ENCODE measurements around the gene KDM4B. TPM values are rescaled to one million over a fixed set of nuclear protein-coding genes. Genes with fewer than 3 reads are reported as not detected.

The KDM4B gene
- total and polyA plus RNA-seq, 12 donors: 12.4 to 35.8 (median 30.3) TPM

- ATAC-seq (peak in 3 of 8 donors; percentile 0 to 23 (median 13)), DNase-seq (no peak)
- Histone ChIP-seq H3K4me1 (peaks cover 20 to 71% (median 61%) of the 10 kb centered on the region in 9 donors), H3K9me3 (no peaks in the 10 kb centered on the region), H3K4me3 (no peak overlapping the region), H3K36me3 (peaks cover 0 to 50% (median 14%) of the 10 kb centered on the region in 9 donors), H3K27ac (peak overlapping the region in 7 of 10 donors; percentile 11 to 71 (median 52)), H3K27me3 (no peaks in the 10 kb centered on the region)
- no peak for TF ChIP-seq CTCF (IDR thresholded peaks at IDR 0.05)
- 62 to 74% methylated on average over 36 of the region's 36 CpGs for WGBS, 2 donors
- intact Hi-C loops (cut with DNase I): loop anchor here in 2 of 10 donors (10.0 kb wide), 2 partner anchors 61 to 231 kb away; no protein-coding TSS in a partner anchor
These were observed 67.1 kb downstream of the KDM4B start for GRCh38 chr19:5035793-5036697.

- H3K27ac ChIP-seq: peak overlapping the region in 9 of 10 donors; percentile 11 to 71 (median 45)
- peak overlapping the region in 4 of 10 donors; percentile 10 to 22 (median 16) for H3K4me3 ChIP-seq
- H3K27me3 ChIP-seq: no peaks in the 10 kb centered on the region
- DNase-seq: peak; percentile 56 to 57
- intact Hi-C loops (cut with DNase I): loop anchor here in 2 of 10 donors (10.0 kb wide), 2 partner anchors 62 to 232 kb away; no protein-coding TSS in a partner anchor
- 20 to 24% methylated on average over 36 of the region's 36 CpGs for WGBS, 2 donors
- H3K9me3 ChIP-seq: no peaks in the 10 kb centered on the region
- TF ChIP-seq CTCF (IDR thresholded peaks at IDR 0.05): no peak
- peaks cover 0 to 59% (median 20%) of the 10 kb centered on the region in 9 donors for H3K36me3 ChIP-seq
- peaks cover 20 to 62% (median 52%) of the 10 kb centered on the region in 9 donors for H3K4me1 ChIP-seq
- ATAC-seq: peak in 7 of 8 donors; percentile 8 to 29 (median 15)
These were observed 68.0 kb downstream of the KDM4B start for GRCh38 chr19:5036698-5037563.

- no peak for TF ChIP-seq CTCF (IDR thresholded peaks at IDR 0.05)
These were observed 69.0 kb downstream of the KDM4B start for GRCh38 chr19:5037936-5038335.

More at GRCh38 chr19:5037936-5038335, 69.0 kb downstream of the KDM4B start:
- no peak for DNase-seq
- Histone ChIP-seq H3K9me3 (no peaks in the 10 kb centered on the region), H3K4me1 (peaks cover 20 to 52% (median 45%) of the 10 kb centered on the region in 9 donors), H3K4me3 (no peak overlapping the region), H3K27me3 (no peaks in the 10 kb centered on the region), H3K27ac (no peak overlapping the region), H3K36me3 (peaks cover 0 to 64% (median 24%) of the 10 kb centered on the region in 9 donors)
- intact Hi-C loops (cut with DNase I): loop anchor here in 2 of 10 donors (10.0 kb wide), 2 partner anchors 63 to 233 kb away; no protein-coding TSS in a partner anchor
- peak in 1 of 8 donors; percentile 6 for ATAC-seq
- WGBS, 2 donors: 69 to 72% methylated on average over 17 of the region's 17 CpGs

All from heart right ventricle (tissue), 16 donors.